ENCODE measurements around the gene RNASE13. TPM values are rescaled to one million over a fixed set of nuclear protein-coding genes. Genes with fewer than 3 reads are reported as not detected.

Gene RNASE13
- polyA plus RNA-seq, 1 of the 3 experiments (the other 2 are of a cell fraction) = not detected

DNA sequence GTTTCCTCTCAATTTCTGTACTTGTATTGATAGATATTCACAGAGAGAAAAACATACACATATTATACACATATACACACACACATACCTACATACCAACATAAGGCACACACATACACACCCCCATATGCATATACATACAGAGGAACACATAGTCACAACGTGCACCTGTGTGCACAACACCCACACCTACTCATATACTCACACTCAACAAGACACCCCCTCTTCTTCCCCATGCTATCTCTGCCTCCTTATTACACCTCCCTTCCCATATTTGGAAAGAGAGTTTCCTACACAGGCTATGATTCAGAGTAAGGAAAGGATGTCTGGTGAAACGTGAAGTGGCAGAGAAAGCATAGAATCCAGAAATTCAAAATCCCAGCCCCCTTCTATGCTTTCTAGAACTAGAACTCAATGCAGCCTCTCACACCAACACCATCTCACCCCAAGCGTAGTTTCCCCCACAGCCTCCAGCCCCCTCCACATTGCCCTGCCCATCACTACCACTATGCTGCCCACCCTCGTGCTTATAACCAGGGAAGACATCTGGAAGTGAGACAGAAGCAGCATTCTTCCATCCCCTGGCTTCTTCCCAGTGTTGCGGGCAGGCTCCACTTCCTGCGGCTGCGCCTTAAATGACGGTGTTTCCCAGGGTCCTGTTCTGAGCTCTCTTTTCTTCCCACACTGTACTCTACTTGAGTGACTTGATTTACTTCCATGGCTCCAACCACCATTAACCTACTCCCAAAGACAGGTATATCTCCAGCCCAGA lies 25.4 kb upstream of the RNASE13 start:
- DNase-seq = no peak
- no peak overlapping the region for H3K4me2 ChIP-seq

More for the DNA sequence above, 25.4 kb upstream of the RNASE13 start:
- Histone ChIP-seq H3K27ac (ENCODE audit: low read depth in 2 of 2, low read length in 1 of 2) (no peak overlapping the region), H2AFZ (ENCODE audit: low read depth) (no peak overlapping the region), H3K9me3 (no peaks in the 10 kb centered on the region), H3F3A (replicated peaks; ENCODE audit: insufficient read depth) (peaks cover 3% of the 10 kb centered on the region), H3K79me2 (ENCODE audit: insufficient read depth) (no peaks in the 10 kb centered on the region), H3K36me3 (replicated peaks in 1 of 2; ENCODE audit: control insufficient read depth in 1 of 2, insufficient read depth in 2 of 2, low read length in 1 of 2) (no peaks in the 10 kb centered on the region), H3K4me1 (ENCODE audit: control insufficient read depth in 1 of 2, insufficient read depth in 2 of 2, low read depth in 1 of 2, low read length in 1 of 2) (peaks cover 0 to 10% of the 10 kb centered on the region in 2 experiments; a peak in 3 of 4 replicates), H4K20me1 (ENCODE audit: insufficient read depth) (no peaks in the 10 kb centered on the region), H3K27me3 (ENCODE audit: insufficient read depth) (no peaks in the 10 kb centered on the region), H3K4me3 (ENCODE audit: low read depth in 2 of 2, low read length in 1 of 2) (no peak overlapping the region), H3K9ac (no peak overlapping the region), H3K9me2 (no peaks in the 10 kb centered on the region)
- TF ChIP-seq, protein P1, sequence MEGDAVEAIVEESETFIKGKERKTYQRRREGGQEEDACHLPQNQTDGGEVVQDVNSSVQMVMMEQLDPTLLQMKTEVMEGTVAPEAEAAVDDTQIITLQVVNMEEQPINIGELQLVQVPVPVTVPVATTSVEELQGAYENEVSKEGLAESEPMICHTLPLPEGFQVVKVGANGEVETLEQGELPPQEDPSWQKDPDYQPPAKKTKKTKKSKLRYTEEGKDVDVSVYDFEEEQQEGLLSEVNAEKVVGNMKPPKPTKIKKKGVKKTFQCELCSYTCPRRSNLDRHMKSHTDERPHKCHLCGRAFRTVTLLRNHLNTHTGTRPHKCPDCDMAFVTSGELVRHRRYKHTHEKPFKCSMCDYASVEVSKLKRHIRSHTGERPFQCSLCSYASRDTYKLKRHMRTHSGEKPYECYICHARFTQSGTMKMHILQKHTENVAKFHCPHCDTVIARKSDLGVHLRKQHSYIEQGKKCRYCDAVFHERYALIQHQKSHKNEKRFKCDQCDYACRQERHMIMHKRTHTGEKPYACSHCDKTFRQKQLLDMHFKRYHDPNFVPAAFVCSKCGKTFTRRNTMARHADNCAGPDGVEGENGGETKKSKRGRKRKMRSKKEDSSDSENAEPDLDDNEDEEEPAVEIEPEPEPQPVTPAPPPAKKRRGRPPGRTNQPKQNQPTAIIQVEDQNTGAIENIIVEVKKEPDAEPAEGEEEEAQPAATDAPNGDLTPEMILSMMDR (IDR thresholded peaks at IDR 0.05) = no peak
- TF ChIP-seq MXI1 (IDR thresholded peaks at IDR 0.05; ENCODE audit: low read depth, low read length) = no peak
- TF ChIP-seq, protein P2, sequence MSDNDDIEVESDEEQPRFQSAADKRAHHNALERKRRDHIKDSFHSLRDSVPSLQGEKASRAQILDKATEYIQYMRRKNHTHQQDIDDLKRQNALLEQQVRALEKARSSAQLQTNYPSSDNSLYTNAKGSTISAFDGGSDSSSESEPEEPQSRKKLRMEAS (IDR thresholded peaks at IDR 0.05; ENCODE audit: low read depth) = no peak
- no peak for TF ChIP-seq TAF1 (IDR thresholded peaks at IDR 0.05; ENCODE audit: borderline replicate concordance, low read depth, low read length)
- no peak for TF ChIP-seq POLR2AphosphoS5 (IDR thresholded peaks at IDR 0.05; ENCODE audit: low read depth, low read length)
- TF ChIP-seq GABPA (IDR thresholded peaks at IDR 0.05; ENCODE audit: low read depth) = no peak
- no peak for TF ChIP-seq FOSL2 (IDR thresholded peaks at IDR 0.05; ENCODE audit: borderline replicate concordance, low read depth)
- TF ChIP-seq, protein P3, sequence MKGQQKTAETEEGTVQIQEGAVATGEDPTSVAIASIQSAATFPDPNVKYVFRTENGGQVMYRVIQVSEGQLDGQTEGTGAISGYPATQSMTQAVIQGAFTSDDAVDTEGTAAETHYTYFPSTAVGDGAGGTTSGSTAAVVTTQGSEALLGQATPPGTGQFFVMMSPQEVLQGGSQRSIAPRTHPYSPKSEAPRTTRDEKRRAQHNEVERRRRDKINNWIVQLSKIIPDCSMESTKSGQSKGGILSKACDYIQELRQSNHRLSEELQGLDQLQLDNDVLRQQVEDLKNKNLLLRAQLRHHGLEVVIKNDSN (IDR thresholded peaks at IDR 0.05; ENCODE audit: borderline replicate concordance, low read depth) = no peak
- TF ChIP-seq, protein P4, sequence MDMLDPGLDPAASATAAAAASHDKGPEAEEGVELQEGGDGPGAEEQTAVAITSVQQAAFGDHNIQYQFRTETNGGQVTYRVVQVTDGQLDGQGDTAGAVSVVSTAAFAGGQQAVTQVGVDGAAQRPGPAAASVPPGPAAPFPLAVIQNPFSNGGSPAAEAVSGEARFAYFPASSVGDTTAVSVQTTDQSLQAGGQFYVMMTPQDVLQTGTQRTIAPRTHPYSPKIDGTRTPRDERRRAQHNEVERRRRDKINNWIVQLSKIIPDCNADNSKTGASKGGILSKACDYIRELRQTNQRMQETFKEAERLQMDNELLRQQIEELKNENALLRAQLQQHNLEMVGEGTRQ (IDR thresholded peaks at IDR 0.05; ENCODE audit: borderline replicate concordance, low read depth, low read length) = no peak
- no peak for TF ChIP-seq SIN3A (IDR thresholded peaks at IDR 0.05; ENCODE audit: borderline replicate concordance, low read depth, low read length)
- TF ChIP-seq NFIC (IDR thresholded peaks at IDR 0.05; ENCODE audit: borderline replicate concordance) = no peak
- no peak for TF ChIP-seq RAD21 (IDR thresholded peaks at IDR 0.05; ENCODE audit: low read length)
- no peak for TF ChIP-seq NRF1 (IDR thresholded peaks at IDR 0.05; ENCODE audit: low read depth, low read length)
- TF ChIP-seq JUND (IDR thresholded peaks at IDR 0.05) = no peak
- TF ChIP-seq, protein P5, sequence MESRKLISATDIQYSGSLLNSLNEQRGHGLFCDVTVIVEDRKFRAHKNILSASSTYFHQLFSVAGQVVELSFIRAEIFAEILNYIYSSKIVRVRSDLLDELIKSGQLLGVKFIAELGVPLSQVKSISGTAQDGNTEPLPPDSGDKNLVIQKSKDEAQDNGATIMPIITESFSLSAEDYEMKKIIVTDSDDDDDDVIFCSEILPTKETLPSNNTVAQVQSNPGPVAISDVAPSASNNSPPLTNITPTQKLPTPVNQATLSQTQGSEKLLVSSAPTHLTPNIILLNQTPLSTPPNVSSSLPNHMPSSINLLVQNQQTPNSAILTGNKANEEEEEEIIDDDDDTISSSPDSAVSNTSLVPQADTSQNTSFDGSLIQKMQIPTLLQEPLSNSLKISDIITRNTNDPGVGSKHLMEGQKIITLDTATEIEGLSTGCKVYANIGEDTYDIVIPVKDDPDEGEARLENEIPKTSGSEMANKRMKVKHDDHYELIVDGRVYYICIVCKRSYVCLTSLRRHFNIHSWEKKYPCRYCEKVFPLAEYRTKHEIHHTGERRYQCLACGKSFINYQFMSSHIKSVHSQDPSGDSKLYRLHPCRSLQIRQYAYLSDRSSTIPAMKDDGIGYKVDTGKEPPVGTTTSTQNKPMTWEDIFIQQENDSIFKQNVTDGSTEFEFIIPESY (IDR thresholded peaks at IDR 0.05; ENCODE audit: borderline replicate concordance, low read depth) = no peak
- TF ChIP-seq RXRA (IDR thresholded peaks at IDR 0.05; ENCODE audit: borderline replicate concordance, low read depth) = no peak
- TF ChIP-seq, protein P6, sequence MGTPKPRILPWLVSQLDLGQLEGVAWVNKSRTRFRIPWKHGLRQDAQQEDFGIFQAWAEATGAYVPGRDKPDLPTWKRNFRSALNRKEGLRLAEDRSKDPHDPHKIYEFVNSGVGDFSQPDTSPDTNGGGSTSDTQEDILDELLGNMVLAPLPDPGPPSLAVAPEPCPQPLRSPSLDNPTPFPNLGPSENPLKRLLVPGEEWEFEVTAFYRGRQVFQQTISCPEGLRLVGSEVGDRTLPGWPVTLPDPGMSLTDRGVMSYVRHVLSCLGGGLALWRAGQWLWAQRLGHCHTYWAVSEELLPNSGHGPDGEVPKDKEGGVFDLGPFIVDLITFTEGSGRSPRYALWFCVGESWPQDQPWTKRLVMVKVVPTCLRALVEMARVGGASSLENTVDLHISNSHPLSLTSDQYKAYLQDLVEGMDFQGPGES (IDR thresholded peaks at IDR 0.05; ENCODE audit: low read depth, low read length) = no peak
- no peak for TF ChIP-seq ELF1 (IDR thresholded peaks at IDR 0.05)
- ChIA-PET POLR2A (no interaction called here), CTCF (interaction anchor here (0.7 to 1.5 kb wide), 3 partner anchors 44 to 45 kb away, joined by 3 read pairs; no protein-coding TSS in a partner anchor)
- 70% methylated on average over 8 of the region's 8 CpGs for WGBS (ENCODE audit: low lambda C conversion rate)
